GM03348 (cell line): Measurements from ENCODE around the gene OR2Y1.
"Not testable (repeated sequence)": the region's sequence is repeated elsewhere in the genome, so short reads cannot be mapped to it uniquely, and the experiment has no call there.

Experiments
- DNase-seq: peaks from one replicate; pipeline ENCODE4 v3.0.0; 2012; ENCODE audit warnings: low spot score

Gene OR2Y1

DNA sequence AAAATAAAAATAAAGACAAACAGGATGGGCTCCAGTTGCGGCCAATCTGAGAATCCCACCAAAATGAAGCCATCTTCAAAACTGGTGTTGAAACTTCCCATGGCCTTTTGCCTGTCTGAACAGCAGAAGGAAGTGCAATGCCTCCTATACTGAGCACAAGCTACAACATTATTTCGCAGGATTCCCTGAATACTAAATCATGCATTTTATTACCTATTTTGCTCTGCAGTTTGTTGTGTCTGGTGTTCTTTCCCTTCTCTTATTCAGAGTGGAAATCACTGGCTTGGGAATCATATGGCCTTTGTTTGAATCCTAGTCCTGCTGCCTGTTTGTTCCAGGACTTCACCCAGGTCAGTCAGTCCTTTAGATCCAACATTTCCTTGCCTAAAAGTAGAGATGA, at the start of gene OR2Y1:
OR2Y1 (minus strand) TSS at position 101 of the 400 bp plus-strand sequence; CDS start at position 101, 0 bp downstream.
- no peak for DNase-seq

GRCh38 chr5:180788651-180789410, 49.0 kb upstream of the OR2Y1 start:
- not testable (repeated sequence) for DNase-seq

DNA sequence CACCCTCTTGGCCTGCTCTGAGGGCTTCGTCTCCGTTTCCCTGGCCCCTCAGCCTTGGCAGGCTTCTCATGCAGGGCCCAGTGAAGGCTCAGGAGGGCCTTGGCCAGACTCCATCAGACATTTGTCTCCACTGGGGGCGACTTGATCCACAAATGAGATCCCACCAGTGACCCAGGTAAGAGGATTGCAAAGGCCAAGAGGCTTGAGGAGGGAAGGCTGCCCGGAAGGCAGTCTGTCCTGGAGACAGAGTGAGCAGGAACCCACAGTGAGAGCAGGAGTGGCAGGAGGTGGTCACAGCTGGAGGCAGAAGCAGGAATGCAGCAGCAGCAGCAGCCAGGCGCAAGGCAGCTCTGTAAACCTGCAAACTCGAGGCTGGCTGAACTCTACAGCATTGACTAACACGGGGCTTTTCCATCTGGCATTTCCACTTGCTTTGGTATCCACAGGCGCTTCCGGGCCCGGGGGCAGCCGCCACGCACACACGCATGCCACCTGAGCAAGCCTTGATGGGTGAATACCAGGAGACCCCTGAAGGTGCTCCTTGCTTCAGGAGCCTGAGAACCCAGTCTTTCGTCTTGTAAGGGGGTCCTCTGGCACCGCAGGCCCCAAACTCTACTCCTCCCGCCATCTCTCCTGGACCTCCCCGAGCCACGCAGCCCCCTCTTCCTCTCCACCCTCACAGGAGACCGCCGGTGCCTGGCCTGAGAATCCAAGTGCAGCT, 48.0 kb upstream of the OR2Y1 start:
- DNase-seq, result no peak

- peak; percentile 37 for DNase-seq
These were observed 46.9 kb upstream of the OR2Y1 start for GRCh38 chr5:180786531-180787398.

DNA sequence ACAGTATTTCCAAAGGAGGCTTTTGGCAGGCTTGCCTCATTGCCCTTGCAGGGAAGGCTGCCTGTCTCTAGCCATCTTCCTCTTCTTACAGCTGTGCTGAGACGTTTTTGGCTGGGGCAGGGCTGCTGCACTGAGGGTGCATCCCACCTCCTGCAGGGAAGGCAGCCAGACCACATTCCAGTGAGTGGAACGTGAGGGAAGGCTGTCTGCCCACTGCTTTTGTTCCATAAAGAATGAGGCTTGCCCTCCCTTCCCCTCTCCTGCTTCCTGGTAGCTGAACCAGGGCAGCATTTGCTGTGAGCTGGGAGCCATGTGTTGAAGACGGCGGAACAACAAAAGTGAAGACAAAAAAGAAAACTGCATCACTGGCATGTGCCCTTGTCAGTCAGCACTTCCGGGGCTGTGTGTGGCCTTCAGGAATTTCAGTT, 46.0 kb upstream of the OR2Y1 start:
- DNase-seq, result peak; percentile 88

- peak; percentile 69 for DNase-seq
These were observed 45.4 kb upstream of the OR2Y1 start for GRCh38 chr5:180785121-180785781.

DNA sequence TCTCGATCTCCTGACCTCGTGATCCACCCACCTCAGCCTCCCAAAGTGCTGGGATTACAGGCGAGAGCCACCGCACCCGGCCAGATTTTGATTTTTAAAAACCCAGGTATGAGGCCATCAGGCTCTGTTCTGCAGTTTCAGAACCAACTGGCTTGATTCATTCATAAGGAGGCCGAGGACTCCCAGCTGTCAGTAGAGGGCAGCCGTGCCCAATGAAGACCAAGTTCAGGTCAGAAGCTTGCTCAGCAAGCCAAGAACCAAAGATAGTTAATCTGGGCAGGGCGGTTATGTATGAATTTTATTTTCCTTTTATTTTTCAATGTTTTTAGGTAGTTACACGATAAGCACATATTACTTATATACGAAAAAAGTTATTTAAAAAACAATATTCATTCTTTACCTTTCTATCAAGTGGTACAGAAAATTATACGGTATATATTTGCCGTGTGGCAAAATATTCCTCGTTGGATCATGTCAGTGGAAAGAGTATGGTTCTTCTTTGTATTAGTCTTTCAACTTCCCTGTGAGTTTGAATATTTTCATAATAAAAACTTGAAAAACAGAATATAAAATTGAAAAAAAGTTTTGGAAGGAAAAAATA, 44.7 kb upstream of the OR2Y1 start:
- peak; percentile 89 for DNase-seq

GRCh38 chr5:180783340-180784052, 43.6 kb upstream of the OR2Y1 start:
- no peak for DNase-seq

GRCh38 chr5:180782748-180783147, 42.9 kb upstream of the OR2Y1 start:
- no peak for DNase-seq

DNA sequence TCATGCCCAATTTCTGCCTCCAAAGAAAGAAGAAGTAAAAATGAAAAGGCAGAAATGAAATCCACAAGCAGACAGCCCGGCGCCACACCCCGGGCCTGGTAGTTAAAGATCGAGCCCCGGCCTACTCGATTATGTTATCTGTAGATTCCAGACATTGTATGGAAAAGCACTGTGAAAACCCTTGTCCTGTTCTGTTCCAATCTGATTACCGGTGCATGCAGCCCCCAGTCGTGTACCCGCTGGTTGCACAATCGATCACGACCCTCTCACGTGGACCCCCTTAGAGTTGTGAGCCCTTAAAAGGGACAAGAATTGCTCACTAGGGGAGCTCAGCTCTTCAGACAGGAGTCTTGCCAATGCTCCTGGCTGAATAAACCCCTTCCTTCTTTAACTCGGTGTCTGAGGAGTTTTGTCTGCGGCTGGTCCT, 42.1 kb upstream of the OR2Y1 start:
- not testable (repeated sequence) for DNase-seq

DNA sequence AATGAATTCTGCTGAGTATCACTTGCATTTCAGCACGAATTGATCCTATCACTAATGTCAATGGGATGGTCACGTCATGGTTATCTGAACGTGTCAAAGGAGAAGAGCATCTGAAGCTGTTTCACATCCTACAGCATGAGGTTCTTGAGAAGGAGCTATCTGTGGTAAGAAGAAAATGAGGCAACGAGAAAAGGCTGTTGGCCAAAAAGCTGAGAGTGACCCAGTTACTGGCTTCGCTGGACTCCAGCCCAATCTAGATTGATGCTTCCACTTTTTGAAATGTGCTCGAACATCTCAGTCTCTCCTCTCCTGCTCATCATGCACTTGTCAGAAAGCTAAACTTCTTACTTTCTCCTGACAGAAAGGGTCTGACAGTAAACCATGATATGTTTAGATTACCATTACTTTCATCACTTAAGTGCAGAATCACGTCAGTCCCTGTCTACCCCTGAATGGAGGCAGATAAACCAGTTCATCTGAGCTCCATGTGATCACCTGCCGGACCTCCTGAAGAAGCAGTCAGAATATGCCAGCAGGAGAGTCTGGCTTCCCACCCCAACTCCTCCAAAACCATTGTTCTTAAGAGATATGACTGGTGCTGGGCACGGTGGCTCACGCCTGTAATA, 40.2 kb upstream of the OR2Y1 start:
- no peak for DNase-seq

- no peak for DNase-seq
These were observed 37.6 kb upstream of the OR2Y1 start for GRCh38 chr5:180777475-180777874.

DNA sequence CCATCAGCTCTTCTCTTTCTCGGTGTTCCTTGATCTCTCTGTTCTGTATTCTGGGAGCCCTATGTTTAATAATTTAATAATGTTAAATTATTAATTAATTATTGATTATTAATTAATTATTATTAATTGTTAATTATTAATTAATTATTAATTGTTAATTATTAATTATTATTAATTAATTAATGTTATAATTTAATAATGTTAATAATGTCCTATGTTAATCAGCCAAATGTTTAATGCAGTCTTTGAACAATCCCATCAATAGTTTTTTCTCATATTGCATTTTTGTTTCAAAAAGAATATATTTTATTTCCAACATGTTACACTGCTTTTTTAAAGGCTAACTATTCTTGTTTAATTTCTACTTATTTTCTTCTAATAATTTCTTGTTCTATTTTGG, 36.5 kb upstream of the OR2Y1 start:
- DNase-seq, result no peak

DNA sequence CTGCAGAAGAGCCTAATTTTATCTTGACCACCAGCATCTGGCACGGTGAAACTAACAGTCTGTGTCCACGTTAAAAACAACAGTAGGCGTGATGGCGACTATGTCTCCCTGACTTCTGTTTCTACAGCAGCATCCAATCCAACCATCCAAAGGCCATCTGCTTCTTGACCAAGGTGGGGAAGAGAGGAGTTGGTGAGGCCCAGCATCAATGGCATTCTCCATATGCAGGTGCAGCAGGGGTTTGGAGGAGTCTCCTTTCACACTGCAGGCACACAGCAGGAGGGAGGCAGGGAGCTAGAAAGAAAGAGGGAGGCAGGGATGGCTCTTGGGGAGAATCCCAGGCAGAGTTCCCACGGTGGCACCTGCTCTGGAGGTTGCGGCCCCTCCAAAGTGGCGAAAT, 35.8 kb upstream of the OR2Y1 start:
- no peak for DNase-seq

- no peak for DNase-seq
These were observed 32.0 kb upstream of the OR2Y1 start for GRCh38 chr5:180771839-180772238.

DNA sequence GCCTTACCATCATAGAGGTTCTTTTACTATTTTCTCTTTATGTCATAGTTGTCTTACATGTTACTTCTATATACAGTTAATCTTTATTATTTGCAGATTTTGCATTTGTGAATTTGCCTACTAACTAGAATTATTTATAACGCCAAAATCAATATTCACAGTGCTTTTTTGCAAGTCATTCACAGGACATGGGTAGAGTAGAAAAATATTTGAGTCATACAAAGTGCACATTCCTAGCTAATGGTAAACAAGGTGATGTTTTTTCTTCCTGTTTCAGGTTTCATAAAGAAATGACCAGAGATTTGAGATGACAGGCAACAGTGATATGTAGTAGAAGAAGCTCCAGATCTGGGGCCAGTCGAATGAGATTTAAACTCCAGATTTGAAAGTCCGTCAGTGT, 30.0 kb upstream of the OR2Y1 start:
- no peak for DNase-seq

DNA sequence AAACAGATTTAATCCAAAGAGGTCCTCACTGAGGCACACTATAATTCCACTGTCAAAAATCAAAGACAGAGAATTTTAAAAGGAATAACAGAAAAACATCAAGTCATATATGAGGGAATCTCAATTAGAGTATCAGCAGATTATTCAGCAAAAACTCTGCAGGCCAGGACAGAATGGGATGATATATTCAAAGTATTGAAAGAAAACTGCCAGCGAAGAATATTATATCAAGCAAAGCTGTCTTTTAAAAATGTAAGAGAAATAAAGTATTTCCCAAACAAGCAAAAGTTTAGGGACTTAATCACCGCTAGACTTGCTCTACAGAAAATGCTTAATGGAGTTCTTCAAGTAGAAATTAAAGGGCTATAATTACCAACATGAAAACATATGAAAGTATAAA, 15.7 kb upstream of the OR2Y1 start:
- DNase-seq, result no peak

- DNase-seq, result no peak
These were observed 4.4 kb upstream of the OR2Y1 start for GRCh38 chr5:180744253-180744652.

- no peak for DNase-seq
These were observed 2.9 kb upstream of the OR2Y1 start for GRCh38 chr5:180742727-180743126.

DNA sequence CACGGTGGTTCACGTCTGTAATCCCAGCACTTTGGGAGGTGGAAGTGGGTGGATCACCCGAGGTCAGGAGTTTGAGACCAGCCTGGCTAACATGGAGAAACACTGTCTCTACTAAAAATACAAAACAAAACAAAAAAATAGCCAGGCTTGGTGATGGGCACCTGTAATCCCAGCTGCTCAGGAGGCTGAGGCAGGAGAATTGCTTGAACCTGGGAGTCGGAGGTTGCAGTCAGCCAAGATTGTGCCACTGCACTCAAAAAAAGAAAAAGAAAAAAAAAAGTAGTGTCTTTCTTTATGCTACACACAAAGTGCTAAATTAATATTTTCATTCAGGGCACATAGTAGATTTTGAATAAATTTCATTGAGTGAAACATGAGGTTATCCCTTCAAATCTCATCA, 1.1 kb upstream of the OR2Y1 start:
- DNase-seq, result not testable (repeated sequence)
